Measurements from ENCODE around the gene CD84. TPM values are rescaled to one million over a fixed set of nuclear protein-coding genes. Genes with fewer than 3 reads are reported as not detected.

CD84 gene
- total and polyA plus RNA-seq, 2 donors (not counting 1 experiment from before 2014, with no cell fraction given) = 19.8 to 63.9 TPM

DNA sequence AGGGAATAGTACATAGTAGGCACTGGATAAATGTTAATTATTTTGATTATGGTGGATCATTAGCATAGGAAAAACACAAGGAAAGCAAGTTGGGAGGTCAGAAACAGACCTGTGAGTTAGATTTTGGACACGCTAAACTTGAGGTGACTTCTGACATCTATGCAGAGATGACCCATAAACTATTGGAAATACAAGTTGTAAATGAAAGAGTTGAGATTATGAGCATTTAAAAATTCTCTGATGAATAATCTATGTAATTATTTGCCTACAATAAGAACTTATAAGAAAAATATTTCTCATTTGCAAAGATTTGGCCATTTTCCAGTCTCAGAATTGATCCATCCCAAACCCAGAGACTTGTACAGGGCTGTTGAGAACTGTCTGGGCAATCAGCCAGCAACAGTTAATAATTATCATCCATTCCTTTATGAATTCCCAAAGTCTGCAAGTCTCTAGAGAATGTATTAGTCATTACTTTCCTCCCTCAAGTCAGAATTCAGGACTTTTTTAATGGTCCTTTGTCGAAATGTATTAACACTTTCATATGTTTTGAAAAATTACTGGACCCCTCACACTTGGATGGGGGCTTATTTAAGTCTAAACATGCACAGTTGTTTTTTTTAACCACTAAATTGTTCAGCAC is 36.9 kb downstream of the CD84 start:
- H3K4me1 ChIP-seq (ENCODE audit: control insufficient read depth in 2 of 2, insufficient read depth in 2 of 2, low read length in 2 of 2) = peaks cover 62 to 63% of the 10 kb centered on the region in 2 donors
- H3K4me3 Mint-ChIP-seq = no peak overlapping the region
- H3K79me2 ChIP-seq (ENCODE audit: control insufficient read depth, insufficient read depth, low read length) = peaks cover 39% of the 10 kb centered on the region
- ChIA-PET POLR2A (interaction anchor here (0.5 kb wide), 1 partner anchor 54 kb away, joined by 3 read pairs; no protein-coding TSS in a partner anchor), CTCF (interaction anchor here (0.9 to 18.3 kb wide), 7 partner anchors 9 to 113 kb away, joined by 3 to 159 read pairs (median 6); partner anchors contain the start of gene SLAMF6)
- TF ChIP-seq, protein P1, sequence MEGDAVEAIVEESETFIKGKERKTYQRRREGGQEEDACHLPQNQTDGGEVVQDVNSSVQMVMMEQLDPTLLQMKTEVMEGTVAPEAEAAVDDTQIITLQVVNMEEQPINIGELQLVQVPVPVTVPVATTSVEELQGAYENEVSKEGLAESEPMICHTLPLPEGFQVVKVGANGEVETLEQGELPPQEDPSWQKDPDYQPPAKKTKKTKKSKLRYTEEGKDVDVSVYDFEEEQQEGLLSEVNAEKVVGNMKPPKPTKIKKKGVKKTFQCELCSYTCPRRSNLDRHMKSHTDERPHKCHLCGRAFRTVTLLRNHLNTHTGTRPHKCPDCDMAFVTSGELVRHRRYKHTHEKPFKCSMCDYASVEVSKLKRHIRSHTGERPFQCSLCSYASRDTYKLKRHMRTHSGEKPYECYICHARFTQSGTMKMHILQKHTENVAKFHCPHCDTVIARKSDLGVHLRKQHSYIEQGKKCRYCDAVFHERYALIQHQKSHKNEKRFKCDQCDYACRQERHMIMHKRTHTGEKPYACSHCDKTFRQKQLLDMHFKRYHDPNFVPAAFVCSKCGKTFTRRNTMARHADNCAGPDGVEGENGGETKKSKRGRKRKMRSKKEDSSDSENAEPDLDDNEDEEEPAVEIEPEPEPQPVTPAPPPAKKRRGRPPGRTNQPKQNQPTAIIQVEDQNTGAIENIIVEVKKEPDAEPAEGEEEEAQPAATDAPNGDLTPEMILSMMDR (IDR thresholded peaks at IDR 0.05) = no peak
- TF ChIP-seq EZH2 (IDR thresholded peaks at IDR 0.05; ENCODE audit: borderline replicate concordance, insufficient read depth, low read depth, low read length, poor library complexity, severe bottlenecking) = no peak
- no peak overlapping the region for H2AFZ ChIP-seq (ENCODE audit: insufficient read depth, low read depth, low read length, poor library complexity, severe bottlenecking)
- intact Hi-C loops (cut with micrococcal nuclease) = loop anchor here (5.0 kb wide), 1 partner anchor 55 kb away; no protein-coding TSS in a partner anchor
- H3K27me3 Mint-ChIP-seq = no peaks in the 10 kb centered on the region
- WGBS (ENCODE audit: insufficient coverage) = no CpG with 5 or more reads among the region's 2 CpGs
- H3K4me1 Mint-ChIP-seq = peaks cover 64% of the 10 kb centered on the region
- peaks cover 0 to 9% of the 10 kb centered on the region in 2 experiments for H3K36me3 ChIP-seq (replicated peaks in 1 of 2; ENCODE audit: control extremely low read depth in 1 of 2, control insufficient read depth in 1 of 2, extremely low read depth in 1 of 2, insufficient read depth in 2 of 2, low read length in 1 of 2)
- H3K9me3 Mint-ChIP-seq (ENCODE audit: insufficient read depth) = no peaks in the 10 kb centered on the region
- no peaks in the 10 kb centered on the region for H4K20me1 ChIP-seq (ENCODE audit: control insufficient read depth, insufficient read depth, low read length, poor library complexity, severe bottlenecking)
- H3K4me2 ChIP-seq (replicated peaks; ENCODE audit: low read depth, low read length, poor library complexity, severe bottlenecking) = no peak overlapping the region
- no peak overlapping the region for H3K9ac ChIP-seq (ENCODE audit: low read length)
- peak overlapping the region; percentile 93 for H3K27ac Mint-ChIP-seq
- H3K9me3 ChIP-seq (ENCODE audit: control extremely low read depth in 1 of 3, control insufficient read depth in 2 of 3, insufficient read depth in 1 of 3, low read length in 2 of 3) = no peaks in the 10 kb centered on the region
- no peak overlapping the region for H3K4me3 ChIP-seq (ENCODE audit: control extremely low read depth in 1 of 5, extremely low read depth in 1 of 5, insufficient read depth in 1 of 5, low read depth in 2 of 5, low read length in 4 of 5)
- H3K27me3 ChIP-seq (replicated peaks in 1 of 4; ENCODE audit: control extremely low read depth in 1 of 4, control insufficient read depth in 3 of 4, insufficient read depth in 4 of 4, low read length in 3 of 4) = no peaks in the 10 kb centered on the region
- DNase-seq (no peak), ATAC-seq (ENCODE audit: low read depth) (no peak)
- peak overlapping the region in 1 of 2 donors; percentile 90 for H3K27ac ChIP-seq (ENCODE audit: low read length in 2 of 2)
